GM19455 (cell line): ENCODE data around the gene BICDL2.

Experiments
- ATAC-seq: cut with Tn5 transposase; IDR thresholded peaks from one replicate; pipeline ENCODE4 v1.9.1; 2021; ENCODE audit not compliant: unreplicated experiment

Gene BICDL2

DNA sequence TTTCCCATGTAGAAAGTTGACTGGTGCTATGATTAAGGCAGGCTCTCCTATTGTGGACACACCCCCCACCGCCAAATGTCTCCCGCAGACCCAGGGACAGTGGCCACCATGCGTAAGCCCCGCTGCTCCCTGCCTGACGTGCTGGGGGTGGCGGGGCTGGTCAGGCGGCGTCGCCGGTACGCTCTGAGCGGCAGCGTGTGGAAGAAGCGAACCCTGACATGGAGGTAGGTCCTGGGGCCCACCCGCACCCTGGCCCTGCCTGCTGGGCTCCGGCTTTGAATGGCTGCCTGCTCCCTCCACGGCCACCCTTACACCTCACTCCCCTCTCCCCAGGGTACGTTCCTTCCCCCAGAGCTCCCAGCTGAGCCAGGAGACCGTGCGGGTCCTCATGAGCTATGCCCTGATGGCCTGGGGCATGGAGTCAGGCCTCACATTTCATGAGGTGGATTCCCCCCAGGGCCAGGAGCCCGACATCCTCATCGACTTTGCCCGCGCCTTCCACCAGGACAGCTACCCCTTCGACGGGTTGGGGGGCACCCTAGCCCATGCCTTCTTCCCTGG, 13.3 kb upstream of the BICDL2 start:
- no peak for ATAC-seq

DNA sequence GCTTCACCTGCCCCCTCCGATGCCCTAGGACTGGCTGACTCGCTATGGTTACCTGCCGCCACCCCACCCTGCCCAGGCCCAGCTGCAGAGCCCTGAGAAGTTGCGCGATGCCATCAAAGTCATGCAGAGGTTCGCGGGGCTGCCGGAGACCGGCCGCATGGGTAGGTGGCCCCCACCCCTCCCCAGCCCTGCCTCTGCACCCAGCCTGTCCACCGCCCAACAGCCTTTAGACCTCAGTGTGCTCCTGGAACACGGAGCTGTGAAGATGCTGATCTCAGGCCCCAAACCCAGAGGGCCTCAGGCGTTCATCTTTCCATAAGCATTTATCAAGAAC, 10.6 kb upstream of the BICDL2 start:
- ATAC-seq, result no peak

DNA sequence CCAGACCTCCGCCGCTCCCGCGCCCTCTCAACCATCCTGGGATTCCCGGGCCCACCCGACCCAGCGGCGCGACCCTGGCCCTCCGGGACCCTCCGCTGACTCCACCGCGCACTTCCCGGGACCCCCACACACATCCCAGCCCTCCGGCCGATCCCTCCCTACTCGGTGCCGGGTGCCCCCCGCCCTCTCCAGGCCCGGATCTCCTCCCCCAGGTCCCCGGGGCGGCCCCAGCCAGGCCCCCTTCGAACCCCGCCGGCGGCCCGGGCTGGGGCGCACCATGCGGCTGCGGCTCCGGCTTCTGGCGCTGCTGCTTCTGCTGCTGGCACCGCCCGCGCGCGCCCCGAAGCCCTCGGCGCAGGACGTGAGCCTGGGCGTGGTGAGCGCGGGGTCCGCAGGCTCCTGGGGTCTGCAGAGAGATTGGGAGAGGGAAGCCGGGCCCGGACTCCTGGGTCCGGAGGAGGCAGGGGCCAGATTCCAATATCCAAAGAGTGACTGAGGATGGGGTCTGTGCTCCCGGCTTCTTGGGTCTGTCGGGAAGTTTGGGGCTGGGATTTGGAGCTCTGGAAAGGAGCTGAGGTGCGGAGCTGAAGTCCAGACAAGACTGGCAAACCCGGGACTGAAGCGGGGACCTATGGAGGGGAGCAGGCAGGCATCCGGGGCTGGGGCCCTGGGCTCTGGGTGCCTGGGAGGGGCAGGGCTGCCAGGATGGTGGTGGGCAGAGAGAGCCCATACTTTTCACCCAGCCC, 10.1 kb upstream of the BICDL2 start:
- no peak for ATAC-seq

DNA sequence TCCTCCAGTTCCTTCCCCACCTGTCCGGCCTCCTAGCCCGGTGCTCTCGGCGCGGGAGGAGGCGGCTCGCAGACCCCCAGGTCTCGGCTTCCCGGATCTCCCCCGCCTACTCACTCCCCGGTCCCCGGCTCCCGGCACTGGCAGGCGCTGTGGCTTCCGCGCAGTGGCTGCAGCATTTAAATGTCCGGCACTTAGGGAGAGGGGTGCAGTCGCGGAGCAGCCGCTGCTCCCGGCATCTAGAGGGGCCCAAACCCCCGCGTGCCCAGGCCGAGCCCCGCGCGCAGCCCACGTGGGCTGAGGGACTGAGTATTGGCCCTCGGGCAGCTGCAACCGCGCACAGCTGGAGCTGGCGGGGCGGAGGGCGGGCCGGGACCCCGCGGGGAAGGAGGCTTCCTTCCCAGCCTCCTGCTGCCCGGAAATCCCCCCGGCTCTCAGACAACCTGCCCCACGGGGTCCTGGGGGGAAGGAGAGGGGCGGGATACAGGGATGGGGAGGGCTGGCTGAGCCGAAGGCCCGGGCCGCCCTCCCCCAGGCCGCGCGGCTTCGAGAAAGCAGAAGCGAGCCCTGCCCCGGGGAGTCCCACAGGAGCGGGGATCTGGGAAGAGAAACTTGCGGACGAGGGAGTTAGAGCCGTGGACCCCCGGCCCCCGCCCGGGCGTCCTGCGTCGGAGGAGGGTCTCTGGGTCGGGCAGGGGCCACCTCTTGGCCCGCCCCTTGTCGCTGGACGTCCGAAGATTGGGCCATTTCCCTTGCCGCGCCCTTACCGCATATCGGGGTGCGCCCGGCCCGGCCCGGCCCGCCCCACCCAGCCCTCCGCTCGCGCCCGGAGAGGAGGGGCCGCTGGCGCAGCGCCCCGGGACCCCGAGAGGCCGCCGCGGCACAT, 9.3 kb upstream of the BICDL2 start, which contains the start of gene MMP25:
Gene MMP25, plus strand, starts transcription at position 804 of the 883 bp plus-strand sequence. CDS start 357 bp downstream, outside the sequence.
- ATAC-seq, result no peak

DNA sequence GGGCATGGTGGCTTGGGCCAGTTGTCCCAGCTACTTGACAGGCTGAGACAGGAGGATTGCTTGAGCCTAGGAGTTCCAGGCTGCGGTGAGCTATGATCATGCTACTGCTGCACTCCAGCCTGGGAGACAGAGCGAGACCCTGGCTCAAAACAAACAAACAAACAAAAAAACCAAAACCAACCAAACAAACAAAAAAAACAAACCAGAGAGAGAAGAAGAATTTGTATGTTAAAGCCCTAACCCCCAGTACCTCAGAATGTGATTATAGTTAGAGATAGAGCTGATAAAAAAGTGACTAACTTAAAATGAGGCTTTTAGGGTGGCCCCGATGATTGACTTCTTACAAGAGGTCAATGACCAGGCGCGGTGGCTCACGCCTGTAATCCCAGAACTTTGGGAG, 8.0 kb upstream of the BICDL2 start:
- no peak for ATAC-seq

DNA sequence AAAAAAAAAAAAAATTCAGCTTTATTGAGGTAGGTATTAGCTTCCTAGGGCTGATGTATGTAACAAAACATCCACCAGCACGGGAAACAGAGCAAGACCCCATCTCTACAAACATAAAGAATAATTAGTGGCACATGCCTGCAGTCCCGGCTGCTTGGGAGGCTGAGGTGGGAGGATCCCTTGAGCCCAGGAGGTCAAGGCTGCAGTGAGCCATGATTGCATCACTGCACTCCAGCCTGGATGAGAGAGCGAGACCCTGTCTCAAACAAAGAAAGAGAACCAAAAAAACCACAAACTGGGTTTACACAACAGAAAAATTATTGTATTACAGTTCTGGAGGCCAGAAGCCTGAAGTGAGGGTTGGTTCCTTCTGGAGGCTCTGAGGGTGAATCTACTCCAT, 5.6 kb upstream of the BICDL2 start:
- ATAC-seq, result no peak

DNA sequence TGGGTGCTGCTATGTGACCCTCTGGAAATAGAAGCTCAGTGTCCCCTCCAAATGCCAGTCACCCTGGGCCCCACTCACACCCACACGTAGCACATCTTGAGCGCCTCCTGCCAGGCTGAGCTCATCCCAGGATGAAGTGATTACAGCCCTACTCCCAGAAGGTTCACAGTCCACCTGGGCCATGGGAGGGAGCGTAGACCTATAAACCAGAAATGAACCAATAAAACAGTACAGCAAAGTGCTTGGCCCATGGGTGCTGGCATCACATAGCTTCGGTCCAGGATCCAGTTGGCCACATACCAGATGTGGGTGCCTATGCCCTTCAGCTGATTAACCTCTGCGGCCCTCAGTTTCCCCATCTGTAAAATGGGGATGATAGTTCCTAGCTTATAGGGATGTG, 2.2 kb upstream of the BICDL2 start:
- no peak for ATAC-seq

DNA sequence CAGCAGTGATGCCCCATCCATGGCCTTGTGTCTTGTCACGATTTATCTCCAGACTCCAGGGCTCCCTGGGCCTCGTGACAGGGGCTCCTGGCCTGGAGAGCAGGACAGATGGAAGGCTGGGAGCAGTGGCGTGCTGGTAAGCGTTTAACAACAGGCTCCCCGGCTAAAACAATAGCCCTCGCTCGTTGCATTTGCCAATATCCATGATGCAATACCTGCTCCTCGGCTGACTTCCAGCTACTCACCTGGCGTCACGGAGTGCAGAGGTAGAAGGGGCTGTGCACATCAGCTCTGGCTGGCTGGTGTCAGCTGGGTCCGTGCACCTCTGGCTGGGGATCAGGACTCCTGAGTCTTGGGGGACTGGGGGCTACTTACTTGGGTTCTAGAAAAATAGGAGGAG, 1.5 kb upstream of the BICDL2 start:
- ATAC-seq, result no peak

DNA sequence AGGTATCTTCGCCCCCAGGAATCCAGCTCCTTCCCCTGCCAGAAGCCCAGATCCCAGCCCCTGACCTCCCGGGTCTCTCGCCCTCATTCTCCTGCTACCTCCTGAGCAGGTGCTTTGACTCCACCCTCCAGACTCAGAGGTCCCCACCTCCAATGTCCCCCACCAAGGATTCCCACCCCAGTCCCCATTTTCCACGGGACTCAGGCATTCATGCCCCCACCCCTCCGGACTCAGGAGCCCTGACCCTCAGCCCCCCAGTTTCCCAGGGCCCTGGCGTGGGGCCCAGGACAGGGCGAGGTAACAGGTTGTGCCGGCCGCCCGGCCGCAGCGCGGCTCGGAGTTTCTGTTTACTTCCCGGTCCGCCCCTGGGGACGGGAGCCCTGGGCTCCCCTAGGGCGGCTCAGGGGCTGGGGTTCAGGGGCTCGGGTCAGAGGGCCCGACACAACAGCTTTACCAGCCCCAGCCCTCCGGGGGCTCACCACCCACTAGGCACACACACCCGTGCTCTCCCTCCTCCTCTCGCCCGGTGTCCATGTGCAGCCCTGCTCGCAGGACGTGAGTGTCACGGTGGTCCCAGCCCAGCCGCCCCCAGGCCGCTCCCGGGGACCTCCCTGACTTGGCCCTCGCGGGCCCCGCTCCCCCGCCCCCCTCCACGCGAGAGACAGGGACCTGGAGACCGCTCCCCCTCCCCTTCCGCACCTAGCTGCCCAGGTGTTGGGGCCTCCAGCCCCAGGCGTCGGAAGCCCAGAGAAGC, 595 bp downstream of the BICDL2 start:
- no peak for ATAC-seq

DNA sequence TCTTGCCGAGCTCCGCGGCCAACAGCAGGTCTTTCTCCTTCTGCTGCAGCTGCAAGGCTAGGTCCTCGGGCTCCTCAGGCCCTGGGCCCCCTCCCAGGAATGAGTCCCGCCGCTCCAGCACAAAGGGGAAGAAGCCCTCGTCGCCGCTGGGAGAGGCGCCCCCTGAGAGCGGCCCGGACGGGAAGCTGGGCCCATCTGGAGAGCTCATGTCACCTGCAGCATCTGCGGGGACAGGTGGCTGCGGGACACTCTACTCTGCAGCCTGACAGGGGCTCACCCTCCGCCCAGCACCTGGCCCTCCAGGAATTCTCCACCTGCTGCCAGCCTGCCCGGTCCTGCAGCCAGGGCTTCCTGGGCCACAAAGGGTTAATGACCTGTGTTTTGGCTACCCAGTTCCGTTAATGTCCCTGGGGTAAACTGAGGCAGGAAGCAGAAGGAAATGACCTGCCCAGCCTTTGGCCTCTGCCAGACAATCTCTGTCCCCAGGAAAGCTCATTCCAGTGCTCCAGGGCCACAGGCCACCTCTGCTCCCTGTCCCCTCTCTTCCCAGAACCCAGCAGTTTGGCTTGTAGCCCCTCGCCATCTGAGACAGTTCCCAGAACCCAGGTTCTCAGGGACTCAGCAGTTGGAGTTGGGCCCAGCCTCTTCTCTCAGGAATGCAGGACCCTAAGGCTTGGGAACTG, 1.3 kb downstream of the BICDL2 start:
- no peak for ATAC-seq

DNA sequence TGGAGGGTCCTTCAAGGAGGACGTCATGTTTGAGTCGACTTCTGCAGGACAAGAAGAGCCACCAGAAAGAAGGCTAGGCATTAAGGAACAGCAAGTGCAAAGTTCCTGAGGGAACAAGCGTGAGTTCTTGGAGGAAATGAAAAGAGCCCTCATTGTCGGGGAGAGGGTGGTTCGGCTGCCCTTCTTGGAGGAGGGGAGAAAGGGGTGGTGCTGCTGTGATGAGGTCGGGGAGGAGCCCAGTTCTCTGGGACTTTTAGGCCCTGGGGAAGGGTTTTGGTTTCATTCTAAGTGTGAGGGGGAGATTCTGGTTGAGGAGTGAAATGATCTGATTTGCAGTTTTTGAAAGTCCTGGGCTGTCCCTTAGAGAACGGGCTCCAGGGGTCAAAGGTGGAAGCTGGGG, 4.1 kb downstream of the BICDL2 start:
- ATAC-seq, result no peak

DNA sequence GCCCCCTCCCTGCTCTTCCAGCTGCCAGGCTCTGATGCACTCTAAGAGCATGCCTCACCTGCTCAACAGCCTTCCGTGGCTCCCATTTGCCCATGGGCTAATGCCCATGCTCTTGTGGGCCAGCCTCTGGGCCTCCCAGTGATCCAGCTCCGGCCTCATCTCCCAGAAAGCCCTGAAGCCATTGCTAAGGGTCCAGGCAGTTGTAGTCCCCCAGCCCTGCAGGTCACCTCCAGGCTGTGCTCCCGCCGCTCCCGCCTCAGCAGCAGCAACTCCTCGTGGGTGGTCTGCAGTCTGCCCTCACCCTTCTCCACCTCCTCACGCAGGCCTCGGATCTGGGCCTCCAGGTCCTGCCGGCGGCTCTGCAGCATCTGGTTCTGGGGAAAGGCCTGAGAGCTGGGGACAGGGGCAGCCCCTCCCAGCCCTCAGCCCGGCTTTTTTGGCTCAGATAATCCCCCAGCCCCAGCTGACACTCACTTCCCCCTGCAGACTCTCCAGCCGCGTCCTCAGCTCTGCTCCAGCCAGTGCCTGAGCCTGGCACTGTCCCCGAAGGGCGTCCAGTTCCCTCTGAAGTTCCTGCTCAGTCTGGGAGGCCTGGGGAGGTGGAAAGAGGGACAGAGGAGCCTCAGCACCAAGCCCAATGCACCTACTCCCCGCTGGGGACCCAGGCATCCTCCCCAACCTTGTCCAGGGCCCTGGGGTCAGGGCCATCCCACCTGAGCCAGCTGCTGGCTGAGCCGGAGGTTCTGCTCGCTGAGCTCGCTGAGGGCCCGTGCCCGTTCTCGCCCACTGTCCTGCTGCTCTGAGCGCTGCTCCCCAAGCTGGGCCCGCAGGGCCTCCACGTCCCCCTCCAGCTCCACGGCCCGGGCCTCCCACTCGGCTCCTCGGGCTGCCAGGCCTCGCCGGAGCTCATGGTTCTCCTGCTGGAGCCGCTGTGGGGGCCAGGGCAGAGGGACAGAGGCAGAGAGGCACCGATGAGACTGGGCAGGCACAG, 6.2 kb downstream of the BICDL2 start:
- ATAC-seq, result no peak

DNA sequence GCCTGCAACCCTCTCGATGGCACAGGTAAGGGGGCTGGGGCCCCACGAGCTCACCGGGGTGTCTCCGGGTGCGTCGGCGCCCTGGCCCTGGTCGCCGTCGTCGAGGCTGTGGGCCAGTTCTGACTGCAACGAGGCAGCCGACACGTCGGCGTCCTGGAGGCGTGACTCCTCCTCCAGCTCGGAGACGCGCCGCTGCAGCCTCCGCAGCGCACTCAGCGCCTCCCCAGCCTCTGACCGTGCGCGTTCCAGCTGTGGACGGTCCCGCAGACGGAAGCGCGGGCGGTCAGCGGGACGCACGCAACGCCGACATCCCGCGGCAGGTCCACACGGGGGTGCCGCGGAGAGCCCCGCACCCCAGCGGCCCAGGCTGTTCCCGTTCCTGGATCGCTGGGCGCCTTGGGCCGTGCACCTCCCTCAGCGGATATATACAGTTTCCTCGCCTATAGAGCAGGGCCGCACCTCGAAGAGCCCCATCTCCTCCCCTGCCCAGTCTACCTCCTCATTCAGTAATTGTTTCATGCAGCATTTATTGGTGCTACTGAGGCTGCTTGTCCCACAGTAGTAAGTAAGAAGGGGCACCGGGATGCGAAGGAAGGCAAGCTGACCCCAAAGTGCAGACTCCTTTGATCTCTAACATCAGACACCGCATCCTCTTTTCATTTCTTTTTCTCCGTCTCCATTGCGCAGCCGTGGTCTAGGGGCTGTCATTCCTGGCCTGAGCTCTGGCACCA, 7.1 kb downstream of the BICDL2 start:
- no peak for ATAC-seq

DNA sequence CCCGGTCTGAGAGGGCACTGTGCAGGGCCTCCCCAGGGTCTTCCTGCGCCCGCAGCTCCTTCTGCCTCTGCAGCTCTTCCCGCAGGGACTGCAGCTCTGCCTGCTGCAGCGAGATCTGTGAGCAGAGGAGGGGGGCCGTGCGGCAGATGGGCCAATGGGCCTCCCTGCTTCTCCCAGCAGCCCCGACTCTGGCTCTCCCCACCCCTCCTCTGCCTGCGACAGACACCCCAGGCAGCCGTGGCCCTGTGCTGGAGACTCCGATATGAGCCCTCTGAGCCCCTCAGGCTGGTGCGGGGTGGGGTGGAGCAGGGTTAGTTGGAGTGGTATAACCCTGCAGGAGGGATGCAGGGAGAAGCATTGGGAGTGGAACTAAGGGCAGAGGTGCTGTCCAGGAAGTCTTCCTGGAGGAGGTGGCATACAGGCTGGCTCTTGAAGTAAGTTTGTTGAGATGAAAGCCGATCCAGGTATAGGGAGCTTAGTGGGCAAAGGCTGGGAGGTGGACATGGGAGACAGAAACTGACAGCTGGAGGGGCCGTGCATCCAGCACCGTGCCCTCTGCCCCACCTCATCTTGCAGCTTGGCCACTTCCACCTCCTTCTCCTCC, 7.9 kb downstream of the BICDL2 start:
- no peak for ATAC-seq

DNA sequence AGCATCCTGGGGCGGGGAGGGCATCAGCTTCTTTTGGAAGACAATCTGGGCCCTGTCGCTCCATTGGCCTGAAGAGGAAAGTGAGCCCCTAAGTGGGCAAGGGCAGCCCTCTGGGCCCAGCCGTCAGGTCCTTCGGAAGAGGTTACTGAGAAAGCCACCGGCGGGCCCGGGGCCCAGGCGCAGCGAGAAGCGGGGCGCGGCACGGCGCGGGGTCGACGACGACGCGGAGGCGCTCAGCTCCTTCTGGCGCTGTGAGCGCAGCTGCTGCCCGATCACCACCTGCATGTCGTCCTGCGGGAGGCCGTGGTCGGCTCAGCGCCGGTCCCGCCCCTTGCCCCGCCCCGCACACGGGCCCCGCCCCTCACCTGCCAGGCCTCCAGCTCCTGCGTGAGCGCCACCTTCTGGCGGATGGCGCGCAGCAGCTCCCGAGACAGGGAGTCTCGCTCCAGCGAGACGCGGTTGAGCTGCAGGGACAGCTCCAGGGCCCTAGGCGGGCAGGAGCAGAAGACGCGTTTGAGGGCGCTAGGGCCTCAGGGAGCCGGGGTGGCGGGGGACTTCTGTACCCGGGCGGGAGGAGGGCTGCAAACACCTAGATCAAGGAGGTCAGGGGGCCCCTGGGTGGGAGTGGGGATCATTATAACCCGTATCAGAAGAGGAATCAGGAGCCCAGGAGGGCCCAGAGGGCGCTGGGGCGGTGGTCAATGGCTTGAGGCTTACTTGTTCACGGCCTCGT, 8.6 kb downstream of the BICDL2 start:
- no peak for ATAC-seq

DNA sequence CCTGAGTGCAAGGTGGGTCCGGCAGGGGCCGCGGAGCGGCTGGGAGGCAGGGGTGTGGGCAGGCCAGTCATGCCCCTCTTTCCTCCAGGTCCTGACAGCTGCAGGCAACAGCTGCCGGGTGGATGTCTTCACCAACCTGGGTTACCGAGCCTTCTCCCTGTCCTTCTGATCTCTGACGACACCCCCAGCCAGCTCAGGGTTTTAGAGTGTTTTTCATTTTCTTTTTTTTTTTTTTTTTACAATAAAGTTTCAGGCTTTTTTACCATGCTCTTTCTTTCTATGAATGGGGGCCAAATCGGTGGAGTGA, 9.3 kb downstream of the BICDL2 start:
- no peak for ATAC-seq

DNA sequence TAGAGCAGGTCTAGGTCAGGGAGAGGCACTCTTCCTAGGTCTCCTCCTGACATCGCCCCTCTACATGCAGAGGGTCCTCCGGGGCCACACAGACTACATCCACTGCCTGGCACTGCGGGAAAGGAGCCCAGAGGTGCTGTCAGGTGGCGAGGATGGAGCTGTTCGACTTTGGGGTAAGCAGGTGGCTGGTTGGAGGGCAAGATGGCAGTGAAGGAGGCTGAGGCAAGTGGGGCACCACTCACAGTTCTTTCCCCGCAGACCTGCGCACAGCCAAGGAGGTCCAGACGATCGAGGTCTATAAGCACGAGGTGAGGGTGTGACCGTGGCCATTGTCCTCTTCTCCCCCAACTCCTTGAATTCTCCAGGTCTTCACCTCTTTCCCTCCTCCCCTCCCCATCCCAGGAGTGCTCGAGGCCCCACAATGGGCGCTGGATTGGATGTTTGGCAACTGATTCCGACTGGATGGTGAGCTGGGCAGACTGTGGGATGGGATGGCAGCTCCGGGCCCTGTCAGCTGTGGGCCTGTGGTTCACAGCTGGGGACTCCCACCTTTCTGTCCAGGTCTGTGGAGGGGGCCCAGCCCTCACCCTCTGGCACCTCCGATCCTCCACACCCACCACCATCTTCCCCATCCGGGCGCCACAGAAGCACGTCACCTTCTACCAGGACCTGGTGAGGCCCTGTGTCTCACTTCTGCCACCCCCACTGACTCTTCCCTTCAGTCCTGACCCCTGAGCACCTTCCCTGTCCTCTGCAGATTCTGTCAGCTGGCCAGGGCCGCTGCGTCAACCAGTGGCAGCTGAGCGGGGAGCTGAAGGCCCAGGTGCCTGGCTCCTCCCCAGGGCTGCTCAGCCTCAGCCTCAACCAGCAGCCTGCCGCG, 9.9 kb downstream of the BICDL2 start:
- ATAC-seq, result no peak
